GM21360 (cell line): ENCODE measurements around the gene GPS2.
"Not testable (repeated sequence)": the region's sequence is repeated elsewhere in the genome, so short reads cannot be mapped to it uniquely, and the experiment has no call there.

Source experiments
- ATAC-seq: cut with Tn5 transposase; IDR thresholded peaks from one replicate; pipeline ENCODE4 v1.9.1; 2021; ENCODE audit warnings: mild to moderate bottlenecking, moderate library complexity; ENCODE audit not compliant: unreplicated experiment

GPS2 gene

GRCh38 chr17:7340179-7340578, 25.0 kb upstream of the GPS2 start:
- ATAC-seq, result no peak

GRCh38 chr17:7337600-7337999, 22.4 kb upstream of the GPS2 start:
- not testable (repeated sequence) for ATAC-seq

- ATAC-seq, result no peak
These were observed 21.3 kb upstream of the GPS2 start, which contains the start of gene ACAP1 for GRCh38 chr17:7336240-7337175. Gene ACAP1 (plus strand): TSS chr17:7336529. CDS start chr17:7336735, 206 bp downstream.

- not testable (repeated sequence) for ATAC-seq
These were observed 20.6 kb upstream of the GPS2 start for GRCh38 chr17:7335765-7336164.

GRCh38 chr17:7334938-7335538, 19.9 kb upstream of the GPS2 start:
- no peak for ATAC-seq

- not testable (repeated sequence) for ATAC-seq
These were observed 17.5 kb upstream of the GPS2 start for GRCh38 chr17:7332600-7333069.

- ATAC-seq, result no peak
These were observed 17.0 kb upstream of the GPS2 start for GRCh38 chr17:7332111-7332510.

GRCh38 chr17:7330638-7331015, 15.5 kb upstream of the GPS2 start:
- ATAC-seq, result no peak

- peak; percentile 26 for ATAC-seq
These were observed 15.0 kb upstream of the GPS2 start for GRCh38 chr17:7329997-7330637.

GRCh38 chr17:7329374-7329996, 14.3 kb upstream of the GPS2 start:
- peak; percentile 50 for ATAC-seq

GRCh38 chr17:7328840-7329373, 13.7 kb upstream of the GPS2 start, which contains the start of gene NEURL4:
Gene NEURL4 (minus strand): TSS chr17:7329335. CDS start chr17:7329312, 23 bp downstream.
- no peak for ATAC-seq

- no peak for ATAC-seq
These were observed 12.8 kb upstream of the GPS2 start for GRCh38 chr17:7328009-7328408.

- no peak for ATAC-seq
These were observed 12.3 kb upstream of the GPS2 start for GRCh38 chr17:7327501-7327900.

GRCh38 chr17:7327056-7327455, 11.9 kb upstream of the GPS2 start:
- ATAC-seq, result no peak

GRCh38 chr17:7326186-7326585, 11.0 kb upstream of the GPS2 start:
- ATAC-seq, result no peak

GRCh38 chr17:7325031-7325528, 9.9 kb upstream of the GPS2 start:
- ATAC-seq, result no peak

- no peak for ATAC-seq
These were observed 9.2 kb upstream of the GPS2 start for GRCh38 chr17:7324438-7324779.

GRCh38 chr17:7323731-7324437, 8.7 kb upstream of the GPS2 start:
- ATAC-seq, result no peak

GRCh38 chr17:7322520-7323194, 7.5 kb upstream of the GPS2 start:
- ATAC-seq, result no peak
